ENCODE data around the gene FLVCR2.
"Not testable (repeated sequence)": the region's sequence is repeated elsewhere in the genome, so short reads cannot be mapped to it uniquely, and the experiment has no call there.

Gene FLVCR2

DNA sequence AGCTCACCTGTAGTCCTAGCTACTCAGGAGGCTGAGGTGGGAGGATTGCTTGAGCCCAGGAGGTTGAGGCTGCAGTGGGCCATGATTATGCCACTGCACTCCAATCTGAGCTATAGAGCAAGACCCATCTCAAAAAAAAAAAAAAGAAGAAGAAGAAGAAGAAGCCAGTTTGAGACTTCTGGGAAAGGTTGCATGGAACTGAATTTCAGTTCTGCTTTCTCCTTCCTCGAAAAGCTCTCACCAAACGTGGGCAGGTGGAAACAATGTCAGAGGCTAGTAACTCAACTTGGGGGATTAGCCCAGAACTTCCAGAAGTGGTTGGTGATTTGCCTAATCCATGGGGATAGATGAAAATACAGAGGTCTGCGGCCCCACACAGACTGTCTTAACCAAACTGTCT, 18.7 kb downstream of the FLVCR2 start:
- DNase-seq: no peak

DNA sequence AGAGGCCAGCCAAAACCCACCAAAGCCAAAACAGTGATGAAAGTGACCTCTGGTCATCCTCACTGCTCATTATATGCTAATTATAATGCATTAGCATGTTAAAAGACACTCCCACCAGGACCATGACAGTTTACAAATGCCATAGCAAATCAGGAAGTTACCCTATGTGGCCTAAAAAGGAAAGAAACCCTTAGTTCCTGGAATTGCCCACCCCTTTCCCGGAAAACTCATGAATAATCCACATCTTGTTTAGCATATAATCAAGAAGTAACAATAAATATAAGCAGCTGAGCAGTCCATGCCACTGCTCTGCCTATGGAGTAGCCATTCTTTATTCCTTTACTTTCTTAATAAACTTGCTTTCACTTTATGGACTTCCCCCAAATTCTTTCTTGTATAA, 21.7 kb downstream of the FLVCR2 start:
- DNase-seq: not testable (repeated sequence)

DNA sequence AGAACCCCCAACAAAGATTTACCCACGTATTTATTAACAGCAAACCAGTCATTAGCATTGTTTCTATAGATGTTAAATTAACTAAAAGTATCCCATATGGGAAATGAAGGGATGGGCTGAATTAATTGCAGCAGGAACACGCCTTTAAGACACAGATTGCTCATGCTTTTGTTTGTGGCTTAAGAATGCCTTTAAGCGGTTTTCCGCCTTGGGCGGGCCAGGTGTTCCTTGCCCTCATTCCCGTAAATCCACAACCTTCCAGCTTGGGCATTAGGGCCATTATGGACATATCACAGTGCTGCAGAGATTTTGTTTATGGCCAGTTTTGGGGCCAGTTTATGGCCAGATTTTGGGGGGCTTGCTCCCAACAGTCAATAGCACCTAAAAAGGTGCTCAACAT, 22.6 kb downstream of the FLVCR2 start:
- not testable (repeated sequence) for DNase-seq

DNA sequence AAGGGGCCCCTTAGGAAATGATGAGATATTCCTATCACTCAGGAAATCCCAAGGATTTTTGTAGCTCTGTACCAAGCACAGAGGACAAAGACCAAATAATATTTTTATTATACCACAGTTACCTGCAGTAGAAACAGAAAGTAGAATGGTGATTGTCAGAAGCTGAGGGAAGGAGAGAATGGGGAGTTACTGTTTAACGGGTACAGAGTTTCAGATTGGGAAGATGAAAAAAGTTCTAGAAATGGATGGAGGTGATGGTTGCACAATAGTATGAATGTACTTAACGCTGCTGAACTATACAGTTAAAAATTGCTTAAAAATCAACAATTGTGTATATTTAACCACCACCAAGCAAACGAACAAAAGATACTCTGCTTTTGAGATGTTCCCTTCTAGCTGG, 24.1 kb downstream of the FLVCR2 start:
- DNase-seq: no peak

DNA sequence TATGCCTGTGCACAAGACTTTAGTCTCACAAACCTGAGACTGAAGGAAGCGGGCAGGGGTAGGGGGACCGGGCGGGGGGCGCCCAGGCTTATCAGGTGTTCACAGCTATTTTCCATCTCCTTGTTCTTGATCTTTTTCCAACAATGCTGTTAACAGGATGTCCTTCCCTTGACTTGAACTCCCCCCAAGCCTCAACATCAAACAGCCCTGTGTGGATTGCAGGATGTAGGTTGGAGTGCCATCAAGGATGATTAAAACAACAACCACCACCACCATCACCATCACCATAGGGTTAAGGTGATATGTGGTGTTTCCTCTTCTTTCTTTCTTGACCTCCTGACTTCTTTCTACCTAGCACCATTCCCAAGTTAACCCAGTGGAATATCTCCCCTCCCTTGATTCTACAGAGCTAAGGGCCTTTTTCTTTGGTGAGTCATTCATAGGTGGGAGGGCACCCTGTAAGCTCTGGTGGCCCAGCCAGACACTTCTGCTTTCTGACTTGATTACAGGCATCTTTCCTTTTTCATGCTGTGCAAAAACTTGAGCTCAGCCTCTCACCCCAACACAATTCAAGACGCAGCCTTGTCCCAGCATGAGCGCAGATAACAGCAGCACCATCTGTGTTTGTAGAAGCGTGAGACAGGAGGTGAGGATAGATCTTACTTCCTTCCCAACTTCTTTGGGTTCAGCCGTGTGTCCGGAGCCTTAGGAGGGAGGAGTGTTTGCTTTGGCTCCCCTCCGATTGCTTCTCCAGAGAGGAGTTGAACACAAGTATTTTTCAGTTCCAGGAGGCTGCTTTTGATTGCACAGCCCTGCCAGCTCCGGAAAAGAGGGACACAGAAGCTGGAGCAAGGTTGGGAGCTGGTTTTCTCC, 26.8 kb downstream of the FLVCR2 start:
- DNase-seq: no peak

DNA sequence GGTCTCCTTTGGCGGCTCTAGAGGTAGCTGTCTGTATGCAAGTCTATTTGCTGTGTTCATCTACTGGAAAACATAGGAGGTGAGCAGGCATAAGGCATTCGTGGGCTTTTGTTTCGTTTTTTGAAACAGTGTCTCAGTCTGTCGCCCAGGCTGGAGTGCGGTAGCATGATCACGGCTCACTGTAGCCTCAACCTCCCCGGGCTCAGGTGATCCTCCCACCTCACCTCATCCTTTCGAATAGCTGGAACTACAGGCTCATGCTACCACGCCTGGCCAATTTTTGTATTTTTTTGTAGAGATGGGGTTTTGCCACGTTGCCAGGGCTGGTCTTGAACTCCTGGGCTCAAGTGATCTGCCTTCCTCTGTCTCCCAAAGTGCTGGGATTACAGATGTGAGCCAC, 27.5 kb downstream of the FLVCR2 start:
- DNase-seq: no peak

DNA sequence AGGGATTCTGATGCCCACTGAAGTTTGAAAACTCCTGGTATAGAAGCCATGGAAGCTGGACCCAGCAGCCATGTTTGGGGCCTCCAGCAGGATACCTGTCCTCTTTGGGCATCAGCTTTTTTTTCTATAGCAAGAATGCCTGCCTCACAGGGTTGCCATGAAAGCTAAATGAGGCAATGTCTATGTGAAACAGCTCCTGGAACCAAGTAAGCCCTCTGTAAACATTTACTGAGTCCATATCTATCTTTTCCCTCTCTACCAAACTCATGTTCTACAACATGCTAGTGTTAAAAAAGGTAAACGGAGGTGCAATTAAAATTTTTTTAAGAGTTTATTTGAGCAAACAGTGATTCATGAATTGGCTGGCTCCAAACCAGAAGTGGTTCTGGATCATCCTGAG, 28.6 kb downstream of the FLVCR2 start:
- no peak for DNase-seq

DNA sequence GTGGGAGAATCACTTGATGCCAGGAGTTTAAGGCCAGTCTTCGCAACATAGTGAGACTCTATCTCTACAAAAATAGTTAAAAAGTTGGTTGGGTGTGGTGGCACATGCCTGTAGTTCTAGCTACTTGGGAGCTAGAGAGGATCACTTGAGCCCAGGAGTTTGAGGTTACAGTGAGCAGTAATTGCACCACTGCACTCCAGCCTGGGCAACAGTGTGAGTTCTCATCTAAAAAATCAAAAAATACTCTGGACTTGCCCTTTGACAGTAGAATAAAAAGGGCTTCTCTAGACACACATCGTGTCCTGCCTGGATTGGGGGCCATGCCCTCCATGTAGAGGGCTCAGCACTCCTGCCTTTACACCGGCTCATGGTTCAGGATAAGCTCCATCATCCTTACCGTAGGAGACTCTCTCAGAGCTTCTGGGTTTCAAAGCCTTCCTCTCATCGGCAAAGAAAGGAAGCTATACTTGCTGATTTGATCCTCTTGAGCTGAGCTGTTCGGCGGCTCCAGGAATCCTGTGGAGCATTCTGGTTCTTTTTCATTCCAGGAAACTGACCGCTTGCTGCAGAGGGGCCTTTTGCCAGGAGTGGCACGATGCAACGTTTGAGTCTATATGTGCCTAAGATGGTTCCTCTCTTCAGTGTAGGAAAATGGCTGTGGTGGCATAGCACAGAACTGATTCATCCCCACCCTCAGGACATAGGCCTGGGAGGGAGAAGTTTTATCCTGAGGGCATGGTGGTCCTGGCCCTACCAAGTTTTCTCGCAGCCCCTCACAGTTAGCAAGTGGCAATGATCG, 29.6 kb downstream of the FLVCR2 start:
- no peak for DNase-seq

DNA sequence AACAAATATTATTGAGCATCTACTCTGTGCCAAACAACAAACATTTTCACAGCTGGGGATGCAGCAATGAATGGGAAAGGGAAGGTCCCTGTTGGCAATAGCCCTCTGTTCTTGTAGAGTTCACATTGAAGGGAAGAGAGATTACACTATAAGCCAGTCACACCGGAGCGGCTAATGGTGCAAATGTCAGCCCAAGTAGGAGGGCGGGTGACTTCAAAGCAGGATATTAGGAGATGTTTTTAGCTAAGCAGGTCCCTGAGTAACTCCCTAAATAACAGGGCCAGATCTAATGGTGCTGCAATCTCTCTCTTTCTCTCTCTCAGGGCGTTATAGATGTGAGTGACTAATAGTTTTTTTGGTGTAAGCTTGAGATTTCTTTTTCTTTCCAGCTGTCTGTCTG, 30.7 kb downstream of the FLVCR2 start:
- DNase-seq: no peak

DNA sequence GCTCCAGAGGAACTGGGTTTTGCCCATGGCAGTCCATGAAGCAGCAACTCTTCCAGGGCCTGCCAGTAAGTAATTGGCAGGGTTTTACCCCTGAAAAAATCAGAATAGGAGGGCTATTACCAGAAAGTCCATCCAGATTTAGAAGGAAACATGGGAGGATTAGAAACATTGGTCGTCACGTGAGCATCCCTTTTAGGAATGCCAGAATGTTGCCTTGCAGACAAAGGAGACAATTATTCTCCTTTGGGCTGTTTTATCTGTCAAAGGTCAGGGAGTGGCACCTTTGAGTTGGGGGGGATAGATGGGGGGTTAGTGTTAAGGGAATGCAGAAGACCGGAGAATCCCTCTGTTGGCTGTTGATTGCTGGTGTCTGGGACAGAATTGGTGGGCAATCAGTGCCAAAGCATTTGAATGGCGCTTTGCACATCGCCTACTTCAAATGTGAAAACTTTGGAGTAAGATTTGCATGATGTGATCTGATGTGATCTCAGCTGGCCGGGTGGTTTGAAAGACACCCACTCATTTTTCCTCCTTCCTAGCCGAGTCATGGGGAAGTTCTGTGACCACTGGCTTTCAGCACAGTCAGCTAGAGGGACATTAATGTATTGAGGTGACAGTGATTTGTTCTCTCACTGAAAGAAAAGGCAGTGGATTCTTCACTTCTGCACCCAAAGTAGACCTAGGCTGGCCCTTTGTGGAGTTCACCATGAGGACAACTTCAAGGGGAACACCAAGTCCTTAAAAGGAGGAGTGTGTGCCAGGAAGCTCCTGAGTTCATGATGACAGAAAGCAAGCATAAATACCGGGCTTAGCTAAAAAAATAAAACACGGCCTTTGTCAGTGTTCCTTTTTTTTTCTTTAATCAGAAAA, 31.4 kb downstream of the FLVCR2 start:
- no peak for DNase-seq

DNA sequence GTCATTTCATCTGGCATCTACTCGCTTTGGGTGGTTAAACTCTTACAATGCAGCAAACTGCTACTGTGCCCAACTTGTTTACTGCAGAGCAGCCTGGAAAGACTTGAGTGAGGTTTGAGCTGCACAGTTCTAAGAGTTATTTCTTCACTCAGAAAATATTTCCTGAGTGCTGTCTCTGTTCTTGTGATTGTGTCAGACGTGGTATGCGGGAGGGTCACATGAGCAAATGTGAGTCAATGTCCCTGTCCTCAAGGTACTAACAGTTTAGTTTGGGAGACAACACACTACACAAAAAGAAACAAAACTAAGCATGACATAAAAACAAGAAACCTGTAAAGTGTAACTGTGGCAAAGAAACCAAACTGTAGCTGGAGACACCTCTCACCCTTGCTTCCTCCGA, 32.4 kb downstream of the FLVCR2 start:
- no peak for DNase-seq

DNA sequence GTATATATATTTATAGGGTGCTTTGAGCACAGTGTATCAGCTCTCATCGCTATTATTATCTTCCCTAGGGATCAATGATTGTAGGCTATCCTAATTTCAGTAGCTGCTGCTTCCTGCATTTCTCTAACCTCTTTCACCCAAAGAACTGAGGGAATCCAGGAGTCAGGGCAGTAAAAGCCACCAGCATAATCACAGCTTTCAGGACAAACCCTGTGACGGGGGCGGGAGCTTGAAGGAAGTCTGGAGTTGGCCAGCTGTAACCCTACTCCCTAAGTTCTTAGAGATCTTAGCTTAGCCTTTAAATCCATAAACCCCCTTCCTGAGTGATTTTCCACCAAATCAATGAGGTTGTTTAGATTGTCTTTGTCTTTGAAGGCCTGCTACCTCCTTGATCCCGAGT, 33.7 kb downstream of the FLVCR2 start:
- no peak for DNase-seq

DNA sequence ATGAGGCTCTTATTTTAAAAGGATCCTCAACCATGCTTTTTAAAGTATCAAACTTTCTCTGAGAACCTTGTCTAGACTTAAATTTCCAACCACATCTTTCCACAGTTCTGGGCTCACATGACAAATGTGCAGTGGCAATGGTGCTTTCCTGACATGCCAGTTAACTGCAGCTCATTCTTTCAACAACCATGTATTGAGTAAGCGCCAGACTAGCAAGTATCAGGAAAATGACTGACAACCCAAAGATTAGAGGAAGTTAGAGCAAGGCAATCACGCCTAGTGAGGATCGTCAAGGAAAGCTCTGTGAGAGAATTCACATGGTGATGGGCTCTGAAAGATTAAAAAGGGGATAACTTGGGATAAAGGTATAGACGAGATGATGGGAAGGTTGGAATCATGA, 35.8 kb downstream of the FLVCR2 start:
- DNase-seq: no peak

DNA sequence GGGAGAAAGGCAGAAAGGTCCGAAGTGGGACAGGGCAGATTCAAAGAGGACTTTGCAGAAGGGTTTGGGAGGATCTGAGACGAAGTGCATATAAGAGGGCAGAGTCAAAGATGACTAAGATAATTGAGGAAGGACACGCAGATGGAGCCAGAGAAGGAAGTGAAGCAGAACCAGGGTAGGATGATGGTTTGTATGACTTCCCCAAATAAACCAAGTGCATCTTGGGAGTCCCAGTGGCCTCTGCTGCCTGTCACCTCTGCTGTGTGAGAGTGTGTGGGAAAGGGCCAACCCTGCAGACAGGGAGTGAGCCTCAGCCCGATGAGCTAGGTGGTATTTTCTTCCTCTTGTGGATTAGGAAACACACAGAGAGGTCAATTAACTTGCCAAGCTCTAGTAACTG, 36.8 kb downstream of the FLVCR2 start:
- DNase-seq: no peak

DNA sequence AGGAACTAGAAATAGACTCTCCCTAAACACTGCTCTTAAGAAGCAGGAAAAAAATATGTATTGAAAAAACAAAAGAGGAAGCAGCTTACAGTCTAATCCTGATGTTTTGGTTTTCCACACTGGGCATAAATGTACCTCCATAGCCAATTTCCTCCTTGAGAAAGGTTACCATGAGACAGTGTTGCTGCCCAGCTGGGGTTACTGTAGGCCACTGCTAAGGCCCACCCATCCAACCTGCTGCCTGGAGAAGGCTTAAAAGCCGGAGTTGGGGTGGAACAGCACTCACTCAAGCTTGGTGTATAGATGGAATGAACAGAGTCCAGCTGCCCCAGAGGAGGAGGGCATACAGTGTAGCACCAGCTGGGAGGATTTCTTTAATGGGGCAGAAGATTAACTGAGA, 41.1 kb downstream of the FLVCR2 start:
- no peak for DNase-seq

DNA sequence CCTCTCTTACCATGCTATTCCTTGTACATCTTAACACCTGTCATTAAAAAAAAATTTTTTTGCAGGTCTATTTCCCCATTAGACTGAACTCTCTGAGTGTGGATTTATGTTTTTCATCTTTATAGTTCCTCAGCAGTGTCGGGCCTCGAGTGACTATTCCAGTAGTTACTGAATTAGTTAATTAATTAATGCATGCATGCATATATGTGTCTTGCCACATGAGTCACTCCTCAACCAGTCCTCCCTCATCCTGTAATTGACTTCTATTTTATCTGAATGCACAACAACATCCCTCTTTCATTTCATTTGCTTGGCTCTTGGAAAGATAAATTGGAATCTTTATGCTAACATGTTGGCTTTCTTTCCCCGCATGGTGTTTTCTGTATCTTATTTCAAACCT, 46.6 kb downstream of the FLVCR2 start:
- DNase-seq: no peak

DNA sequence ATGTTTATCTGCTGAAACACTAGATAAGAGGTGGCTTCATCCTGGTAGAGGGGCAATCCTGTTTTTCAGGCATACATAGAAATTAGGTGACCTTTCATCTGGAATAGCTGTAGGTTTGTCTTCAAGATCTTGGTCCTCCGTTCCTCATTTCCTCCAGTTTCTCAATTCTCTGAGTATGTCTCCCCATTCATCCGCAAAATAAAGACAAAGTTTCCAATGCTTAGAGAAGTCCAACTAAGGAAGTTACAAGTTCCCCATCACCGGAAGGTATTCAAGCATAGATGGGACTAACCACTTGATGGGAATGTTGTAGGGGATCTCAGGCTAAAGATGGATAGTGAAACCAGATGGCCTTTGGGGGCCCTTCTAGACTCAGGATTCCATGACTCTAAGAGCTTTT, 48.0 kb downstream of the FLVCR2 start:
- DNase-seq: no peak

DNA sequence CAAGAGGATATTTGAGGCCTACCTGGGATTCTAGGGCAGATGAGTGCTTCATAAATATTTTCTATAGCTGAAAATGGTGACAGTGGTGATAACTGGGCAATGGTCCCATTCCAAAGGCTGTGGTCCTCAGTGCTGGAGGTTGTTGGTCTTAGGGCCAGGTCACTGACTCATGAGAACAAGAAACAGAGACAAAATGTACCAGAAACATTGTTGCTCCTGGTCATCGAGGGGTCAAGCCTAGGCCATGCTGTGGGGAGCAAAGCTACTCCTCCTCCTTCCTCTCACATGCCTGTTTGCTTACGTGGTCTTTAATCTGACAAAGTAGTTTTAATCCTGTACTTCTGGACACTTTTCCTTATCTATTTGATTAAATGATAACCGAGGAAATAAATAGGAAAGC, 48.4 kb downstream of the FLVCR2 start:
- DNase-seq: no peak

DNA sequence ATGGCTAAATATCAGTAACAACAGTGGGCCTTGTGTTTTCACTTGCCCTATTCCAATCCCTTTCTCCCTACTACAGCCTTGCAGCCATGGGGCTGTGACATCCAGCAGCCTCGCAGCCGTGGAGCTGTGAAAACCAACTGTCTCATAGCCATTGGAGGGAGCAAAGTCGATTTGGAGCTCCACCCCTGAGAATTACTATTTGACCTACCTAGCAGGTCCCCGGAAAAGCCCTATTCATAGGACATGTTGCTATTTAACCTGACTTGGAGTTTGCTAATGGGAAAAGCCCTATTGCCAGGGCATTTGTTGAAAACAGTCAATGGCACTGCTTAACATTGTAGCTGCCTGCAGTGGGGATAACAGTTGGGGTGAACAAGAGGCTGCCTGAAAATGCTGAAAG, 49.0 kb downstream of the FLVCR2 start:
- no peak for DNase-seq

DNA sequence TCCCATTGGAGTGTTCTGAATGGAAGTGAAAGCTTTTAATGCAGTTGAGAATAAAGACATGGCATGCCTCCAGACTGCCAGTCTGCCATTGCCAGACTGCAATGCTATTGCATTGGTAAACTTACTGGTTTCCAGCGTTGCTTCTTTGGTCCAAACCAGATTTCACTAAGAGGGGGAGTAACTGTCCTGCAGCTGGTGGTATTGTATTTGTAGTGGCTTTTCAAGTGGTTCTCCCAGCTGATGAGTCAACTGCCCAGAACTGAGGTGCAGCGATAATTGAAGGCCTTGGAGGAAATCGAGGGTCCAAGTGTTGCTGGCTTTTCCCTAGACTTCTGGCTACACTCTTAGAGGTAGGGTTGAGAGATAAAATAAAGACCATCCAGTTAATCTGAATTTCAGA, 50.4 kb downstream of the FLVCR2 start:
- DNase-seq: no peak

DNA sequence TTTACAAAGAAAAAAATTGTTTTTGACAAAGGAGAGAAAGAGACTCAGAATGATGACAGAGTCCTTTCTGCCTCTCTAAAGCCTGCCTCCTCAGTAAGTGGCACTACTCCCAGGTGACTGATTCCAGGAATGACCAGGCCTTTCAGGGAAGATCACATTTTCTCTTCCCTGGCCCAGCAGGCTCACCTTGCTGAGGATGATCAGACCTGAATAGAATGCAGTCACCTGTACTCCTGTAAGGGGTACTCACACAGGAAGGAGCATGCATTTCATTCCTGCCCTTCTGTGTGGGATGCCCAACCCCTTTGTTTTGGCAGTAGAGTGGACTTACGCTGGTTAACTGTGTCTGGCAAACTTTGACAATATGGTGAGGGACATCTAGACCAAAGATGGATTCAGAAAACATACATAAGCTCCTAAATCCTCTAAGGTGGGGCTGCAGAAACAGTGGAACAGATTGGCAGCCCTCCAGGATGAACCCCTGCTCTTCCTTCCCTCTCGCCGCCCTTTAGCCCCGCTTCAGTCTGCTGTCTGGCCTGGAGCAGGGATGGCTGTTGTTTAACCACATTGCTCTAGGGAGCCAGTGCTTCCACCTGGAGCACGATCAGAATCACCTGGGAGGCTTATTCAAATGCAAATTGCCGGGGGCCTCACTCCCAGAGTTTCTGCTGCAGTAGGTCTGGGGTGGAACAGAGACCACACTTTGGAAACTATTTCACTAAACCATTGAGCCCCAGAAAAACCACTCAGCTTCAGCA, 52.5 kb downstream of the FLVCR2 start:
- no peak for DNase-seq

DNA sequence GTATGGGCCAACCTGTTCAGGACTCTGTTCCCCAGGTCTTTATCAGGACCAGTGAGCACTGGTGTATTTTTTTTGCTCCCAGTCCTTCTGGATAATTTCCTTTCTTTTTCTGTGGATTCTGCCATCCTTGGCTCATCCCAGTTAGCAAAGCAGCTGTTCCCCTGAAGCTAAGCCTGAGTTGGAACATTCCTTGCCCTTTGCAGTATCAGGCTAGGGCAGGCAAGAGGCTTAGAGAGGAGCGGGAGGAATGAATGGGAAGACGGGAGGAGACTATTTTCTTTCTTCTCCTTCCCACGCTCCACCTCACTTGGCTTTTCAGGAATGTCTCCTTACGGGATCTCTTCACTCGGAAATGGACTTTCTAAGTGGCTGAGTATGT, 53.0 kb downstream of the FLVCR2 start:
- no peak for DNase-seq

DNA sequence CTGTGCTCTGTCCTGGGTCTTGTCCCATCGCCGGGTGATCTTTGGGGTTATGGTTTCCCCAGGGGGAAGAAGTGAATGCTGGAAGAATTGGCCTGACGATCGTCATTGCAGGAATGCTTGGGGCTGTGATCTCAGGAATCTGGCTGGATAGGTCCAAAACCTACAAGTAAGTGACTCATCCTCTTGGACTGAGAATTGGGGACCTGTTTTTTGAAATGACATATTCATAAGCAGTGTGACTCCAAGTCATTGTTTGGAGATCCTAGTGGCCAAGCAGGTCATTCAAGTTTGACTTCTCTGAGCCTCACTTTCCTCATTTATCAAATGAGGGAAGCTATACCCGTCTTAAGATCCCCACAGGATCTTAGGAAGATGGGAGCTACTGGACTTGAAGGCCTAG, 56.4 kb downstream of the FLVCR2 start:
- DNase-seq: peak; percentile 13
